Caco-2 (cell line): ENCODE data around the gene FAM234A. TPM values are rescaled to one million over a fixed set of nuclear protein-coding genes. Genes with fewer than 3 reads are reported as not detected.

Experiments
- BruUV-seq: library from RNA; stranded (reverse); fragments of 400-500 nt; replicated peaks from 2 replicates; lab custom pipeline; 2021; lab: Mats Ljungman, UMichigan
- CTCF ChIA-PET: fragments of 300-600 bp; sonication (Branson Sonifier 250); formaldehyde crosslinking; loops from one replicate; lab custom pipeline; 2022; ENCODE audit warnings: antibody characterized with exemption; lab: Charles Lee
- POLR2A ChIA-PET: fragments of 300-600 bp; sonication (Branson Sonifier 250); formaldehyde crosslinking; loops from one replicate; lab custom pipeline; 2022; ENCODE audit warnings: antibody characterized with exemption; lab: Charles Lee
- DNase-seq, 2 experiments: peaks; one replicate each; pipeline versions ENCODE4 v3.0.0 to v3.0.0-alpha.2; 2020 to 2022
- H3K27me3 ChIP-seq: replicated peaks from 2 replicates; pipeline ENCODE4 v1.6.0; 2011; ENCODE audit warnings: low read length; ENCODE audit not compliant: control insufficient read depth, insufficient read depth
- H3K36me3 ChIP-seq: 2 replicates; pipeline ENCODE4 v1.5.1; 2011; ENCODE audit warnings: low read length; ENCODE audit not compliant: control insufficient read depth, insufficient read depth
- H3K4me1 ChIP-seq: fragments of 250-450 bp; sonication (Bioruptor Pico); 2 replicates; pipeline ENCODE4 v1.5.1; 2020; ENCODE audit warnings: mild to moderate bottlenecking
- H3K4me3 ChIP-seq: 2 replicates; pipeline ENCODE4 v1.5.1; 2011; ENCODE audit warnings: low read depth, mild to moderate bottlenecking, control low read depth, low read length
- H3K9me3 ChIP-seq: fragments of 250-450 bp; sonication (Bioruptor Pico); 2 replicates; pipeline ENCODE4 v1.5.1; 2020; ENCODE audit warnings: mild to moderate bottlenecking, moderate library complexity
- H3K27ac Mint-ChIP-seq: one replicate; pipeline ENCODE4 v1.8.0; 2022; ENCODE audit warnings: mixed read lengths; ENCODE audit not compliant: unreplicated experiment
- H3K27me3 Mint-ChIP-seq: one replicate; pipeline ENCODE4 v1.8.0; 2022; ENCODE audit warnings: mixed read lengths; ENCODE audit not compliant: insufficient read depth, unreplicated experiment
- H3K36me3 Mint-ChIP-seq: one replicate; pipeline ENCODE4 v1.8.0; 2022; ENCODE audit warnings: mild to moderate bottlenecking, mixed read lengths; ENCODE audit not compliant: insufficient read depth, unreplicated experiment
- H3K4me1 Mint-ChIP-seq: one replicate; pipeline ENCODE4 v1.8.0; 2022; ENCODE audit warnings: low read depth, mixed read lengths; ENCODE audit not compliant: unreplicated experiment
- H3K4me3 Mint-ChIP-seq: one replicate; pipeline ENCODE4 v1.8.0; 2022; ENCODE audit warnings: mild to moderate bottlenecking, moderate library complexity, mixed read lengths; ENCODE audit not compliant: unreplicated experiment
- H3K9me3 Mint-ChIP-seq: one replicate; pipeline ENCODE4 v1.8.0; 2022; ENCODE audit warnings: mixed read lengths; ENCODE audit not compliant: unreplicated experiment
- intact Hi-C: fragments of 100-400 bp; cut with micrococcal nuclease; formaldehyde crosslinking; loops from one replicate; pipeline ENCODE4 v1.10.0; 2022; ENCODE audit not compliant: unreplicated experiment
- total RNA-seq: library from RNA; stranded (reverse); gene quantifications from 2 replicates; pipeline ENCODE4 v1.2.3, GENCODE V29; 2022
- TF ChIP-seq, protein P1 (sequence below), 2 experiments: fragments of 200-600 bp in 1 of 2; IDR thresholded peaks; 1 replicate in 1 of 2; 2 replicates in 1 of 2; pipeline versions ENCODE4 v1.5.1 to v1.8.0; 2011 to 2022; ENCODE audit warnings: antibody characterized with exemption in 1 of 2, control low read depth in 1 of 2, inconsistent platforms in 1 of 2, low read depth in 1 of 2, low read length in 1 of 2, mild to moderate bottlenecking in 1 of 2, moderate library complexity in 1 of 2; ENCODE audit not compliant: insufficient read depth in 1 of 2, severe bottlenecking in 1 of 2, unreplicated experiment in 1 of 2

FAM234A gene
- total RNA-seq, 1 experiment from 2014 or later, result 77.7 TPM

DNA sequence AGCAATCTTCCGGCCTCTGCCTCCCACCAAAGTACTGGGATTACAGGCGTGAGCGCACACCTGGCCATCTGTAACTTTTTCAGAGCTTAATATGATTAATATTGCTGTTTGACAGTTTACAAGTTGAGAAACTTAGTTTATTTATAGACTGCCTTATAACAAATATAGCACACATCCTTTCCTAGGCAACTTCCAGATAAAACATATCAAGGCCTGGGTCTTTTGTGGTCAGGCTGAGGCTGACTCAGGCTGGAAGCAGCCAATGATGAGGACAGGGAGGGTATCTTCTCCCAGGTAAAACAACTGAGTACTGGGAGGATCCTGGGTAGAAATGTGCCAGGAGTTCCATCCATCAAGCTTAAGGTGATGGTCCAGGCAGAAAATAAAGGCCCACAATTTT lies 21.6 kb upstream of the FAM234A start:
- Mint-ChIP-seq H3K4me3 (no peak overlapping the region), H3K27me3 (no peaks in the 10 kb centered on the region), H3K27ac (no peak overlapping the region), H3K36me3 (peaks cover 81% of the 10 kb centered on the region), H3K9me3 (no peaks in the 10 kb centered on the region), H3K4me1 (no peaks in the 10 kb centered on the region)
- no peak overlapping the region for H3K4me3 ChIP-seq
- no peaks in the 10 kb centered on the region for H3K27me3 ChIP-seq
- BruUV-seq, result no TSS peak
- H3K36me3 ChIP-seq, result peaks cover 1% of the 10 kb centered on the region; the same call in 1 of the 2 replicates
- no peaks in the 10 kb centered on the region for H3K4me1 ChIP-seq
- TF ChIP-seq, protein P1, sequence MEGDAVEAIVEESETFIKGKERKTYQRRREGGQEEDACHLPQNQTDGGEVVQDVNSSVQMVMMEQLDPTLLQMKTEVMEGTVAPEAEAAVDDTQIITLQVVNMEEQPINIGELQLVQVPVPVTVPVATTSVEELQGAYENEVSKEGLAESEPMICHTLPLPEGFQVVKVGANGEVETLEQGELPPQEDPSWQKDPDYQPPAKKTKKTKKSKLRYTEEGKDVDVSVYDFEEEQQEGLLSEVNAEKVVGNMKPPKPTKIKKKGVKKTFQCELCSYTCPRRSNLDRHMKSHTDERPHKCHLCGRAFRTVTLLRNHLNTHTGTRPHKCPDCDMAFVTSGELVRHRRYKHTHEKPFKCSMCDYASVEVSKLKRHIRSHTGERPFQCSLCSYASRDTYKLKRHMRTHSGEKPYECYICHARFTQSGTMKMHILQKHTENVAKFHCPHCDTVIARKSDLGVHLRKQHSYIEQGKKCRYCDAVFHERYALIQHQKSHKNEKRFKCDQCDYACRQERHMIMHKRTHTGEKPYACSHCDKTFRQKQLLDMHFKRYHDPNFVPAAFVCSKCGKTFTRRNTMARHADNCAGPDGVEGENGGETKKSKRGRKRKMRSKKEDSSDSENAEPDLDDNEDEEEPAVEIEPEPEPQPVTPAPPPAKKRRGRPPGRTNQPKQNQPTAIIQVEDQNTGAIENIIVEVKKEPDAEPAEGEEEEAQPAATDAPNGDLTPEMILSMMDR (IDR thresholded peaks at IDR 0.05; ENCODE audit: insufficient read depth in 1 of 2, low read depth in 1 of 2, low read length in 1 of 2, severe bottlenecking in 1 of 2, unreplicated experiment in 1 of 2), result no peak
- POLR2A ChIA-PET, result no interaction called here
- CTCF ChIA-PET, result interaction anchor here (1.1 kb wide), 1 partner anchor 149 kb away, joined by 3 read pairs; no protein-coding TSS in a partner anchor
- no peaks in the 10 kb centered on the region for H3K9me3 ChIP-seq
- intact Hi-C loops, result no loop called here
- DNase-seq, result no peak

- Histone ChIP-seq H3K4me3 (no peak overlapping the region), H3K4me1 (no peaks in the 10 kb centered on the region), H3K9me3 (no peaks in the 10 kb centered on the region), H3K36me3 (no peaks in the 10 kb centered on the region; the same call in 1 of the 2 replicates), H3K27me3 (no peaks in the 10 kb centered on the region)
- H3K27me3 Mint-ChIP-seq, result no peaks in the 10 kb centered on the region
- H3K9me3 Mint-ChIP-seq, result no peaks in the 10 kb centered on the region
- H3K36me3 Mint-ChIP-seq, result peaks cover 98% of the 10 kb centered on the region
- TF ChIP-seq, protein P1 (IDR thresholded peaks at IDR 0.05; ENCODE audit: insufficient read depth in 1 of 2, low read depth in 1 of 2, low read length in 1 of 2, severe bottlenecking in 1 of 2, unreplicated experiment in 1 of 2), result no peak
- TSS peak; percentile 2 for BruUV-seq
- ChIA-PET POLR2A (interaction anchor here (1.0 kb wide), 1 partner anchor 8 kb away, joined by 4 read pairs; no protein-coding TSS in a partner anchor), CTCF (no interaction called here)
- no peak overlapping the region for H3K4me3 Mint-ChIP-seq
- no peaks in the 10 kb centered on the region for H3K4me1 Mint-ChIP-seq
- no peak for DNase-seq
- intact Hi-C loops, result no loop called here
- no peak overlapping the region for H3K27ac Mint-ChIP-seq
Measured at GRCh38 chr16:220021-220420, 14.6 kb upstream of the FAM234A start.

GRCh38 chr16:228151-228851 lies 6.3 kb upstream of the FAM234A start:
- peaks cover 1% of the 10 kb centered on the region for H3K36me3 ChIP-seq
- H3K27me3 Mint-ChIP-seq, result no peaks in the 10 kb centered on the region
- H3K36me3 Mint-ChIP-seq, result peaks cover 60% of the 10 kb centered on the region
- no peaks in the 10 kb centered on the region for H3K9me3 Mint-ChIP-seq
- BruUV-seq, result no TSS peak
- CTCF ChIA-PET, result interaction anchor here (0.5 to 2.8 kb wide), 2 partner anchors 9 to 125 kb away, joined by 4 to 16 read pairs; no protein-coding TSS in a partner anchor
- intact Hi-C loops, result loop anchor here (5.0 kb wide), 1 partner anchor 124 kb away; the partner anchor contains the start of gene AXIN1
- H3K4me3 Mint-ChIP-seq, result peak overlapping the region; percentile 90
- POLR2A ChIA-PET, result interaction anchor here (0.8 to 2.0 kb wide), 3 partner anchors 9 to 175 kb away, joined by 3 to 8 read pairs (median 4); partner anchors contain the start of genes AXIN1, POLR3K and SNRNP25
- no peaks in the 10 kb centered on the region for H3K4me1 ChIP-seq
- no peaks in the 10 kb centered on the region for H3K27me3 ChIP-seq
- TF ChIP-seq, protein P1 (IDR thresholded peaks at IDR 0.05; ENCODE audit: insufficient read depth in 1 of 2, low read depth in 1 of 2, low read length in 1 of 2, severe bottlenecking in 1 of 2, unreplicated experiment in 1 of 2), result no peak
- peak overlapping the region; percentile 90 for H3K27ac Mint-ChIP-seq
- no peaks in the 10 kb centered on the region for H3K9me3 ChIP-seq
- peaks cover 6% of the 10 kb centered on the region for H3K4me1 Mint-ChIP-seq
- H3K4me3 ChIP-seq, result peak overlapping the region; percentile 93
- DNase-seq, result no peak
